MM.1S (cell line): ENCODE results near the gene TPD52L2.
A peak's percentile ranks its signal among the peaks of the same experiment; 100 is the strongest.

Source experiments
- DNase-seq: peaks from one replicate; pipeline ENCODE4 v3.0.0-alpha.2; 2015
- H2AFZ ChIP-seq: fragments of 300-600 bp; sonication (generic); 2 replicates; pipeline ENCODE4 v1.6.0; 2016; ENCODE audit warnings: antibody characterized with exemption, low read length
- H3F3A ChIP-seq: fragments of 300-600 bp; sonication (generic); 2 replicates; pipeline ENCODE4 v1.6.1; 2016; ENCODE audit warnings: mild to moderate bottlenecking, antibody characterized with exemption, low read length, moderate library complexity, mixed read lengths; ENCODE audit not compliant: insufficient read depth
- H3K27ac ChIP-seq: fragments of 300-600 bp; sonication (generic); 2 replicates; pipeline ENCODE4 v1.5.1; 2016; ENCODE audit warnings: mild to moderate bottlenecking, low read length
- H3K27me3 ChIP-seq: fragments of 300-600 bp; sonication (generic); replicated peaks from 2 replicates; pipeline ENCODE4 v1.6.0; 2016; ENCODE audit warnings: low read length; ENCODE audit not compliant: insufficient read depth
- H3K36me3 ChIP-seq: fragments of 300-600 bp; sonication (generic); replicated peaks from 2 replicates; pipeline ENCODE4 v1.6.1; 2016; ENCODE audit warnings: mild to moderate bottlenecking, low read length, mixed read lengths; ENCODE audit not compliant: insufficient read depth
- H3K4me1 ChIP-seq: fragments of 300-600 bp; sonication (generic); 2 replicates; pipeline ENCODE4 v1.6.1; 2016; ENCODE audit warnings: low read length, mixed read lengths
- H3K4me2 ChIP-seq: fragments of 300-600 bp; sonication (generic); 2 replicates; pipeline ENCODE4 v1.6.0; 2016; ENCODE audit warnings: low read depth, low read length
- H3K4me3 ChIP-seq: fragments of 300-600 bp; sonication (generic); 2 replicates; pipeline ENCODE4 v1.5.1; 2016; ENCODE audit warnings: low read length, mixed read lengths
- H3K79me2 ChIP-seq: fragments of 300-600 bp; sonication (generic); 2 replicates; pipeline ENCODE4 v1.6.1; 2016; ENCODE audit warnings: mixed run types, low read length, mixed read lengths
- H3K9ac ChIP-seq: fragments of 300-600 bp; sonication (generic); 2 replicates; pipeline ENCODE4 v1.6.1; 2016; ENCODE audit warnings: low read length, mixed read lengths
- H3K9me2 ChIP-seq: fragments of 300-600 bp; sonication (generic); replicated peaks from 2 replicates; pipeline ENCODE4 v1.6.1; 2016; ENCODE audit warnings: mild to moderate bottlenecking, low read length, mixed read lengths; ENCODE audit not compliant: insufficient read depth
- H3K9me3 ChIP-seq: fragments of 300-600 bp; sonication (generic); replicated peaks from 2 replicates; pipeline ENCODE4 v1.6.1; 2016; ENCODE audit warnings: mild to moderate bottlenecking, low read length, mixed read lengths; ENCODE audit not compliant: insufficient read depth
- H4K20me1 ChIP-seq: fragments of 300-600 bp; sonication (generic); 2 replicates; pipeline ENCODE4 v1.6.1; 2016; ENCODE audit warnings: mild to moderate bottlenecking, low read length, moderate library complexity, mixed read lengths; ENCODE audit not compliant: insufficient read depth
- CTCF ChIP-seq: fragments of 300-600 bp; sonication (generic); IDR thresholded peaks from 2 replicates; pipeline ENCODE4 v1.5.1; 2016; ENCODE audit warnings: antibody characterized with exemption, low read length, mixed read lengths
- EZH2 ChIP-seq: fragments of 300-600 bp; sonication (generic); optimal IDR thresholded peaks from 2 replicates; pipeline ENCODE3; 2017; ENCODE audit warnings: low read depth, mild to moderate bottlenecking, antibody characterized with exemption, low read length, mixed read lengths
- EZH2phosphoT487 ChIP-seq: fragments of 300-600 bp; sonication (generic); IDR thresholded peaks from 2 replicates; pipeline ENCODE4 v1.6.1; 2018; ENCODE audit warnings: antibody characterized with exemption, low read length

TPD52L2 gene

GRCh38 chr20:63861981-63862901 is 2.8 kb upstream of the TPD52L2 start:
- Histone ChIP-seq H3K9me3 (no peaks in the 10 kb centered on the region), H3F3A (peaks cover 20% of the 10 kb centered on the region; the same call in 1 of the 2 replicates), H3K4me2 (no peak overlapping the region), H3K27ac (no peak overlapping the region), H4K20me1 (no peaks in the 10 kb centered on the region), H2AFZ (no peak overlapping the region), H3K9me2 (no peaks in the 10 kb centered on the region), H3K36me3 (no peaks in the 10 kb centered on the region), H3K4me3 (no peak overlapping the region), H3K4me1 (peaks cover 8% of the 10 kb centered on the region), H3K9ac (no peak overlapping the region), H3K27me3 (peaks cover 14% of the 10 kb centered on the region; the same call in 1 of the 2 replicates), H3K79me2 (peaks cover 30% of the 10 kb centered on the region)
- TF ChIP-seq EZH2 (no peak), EZH2phosphoT487 (no peak), CTCF (no peak)
- no peak for DNase-seq

GRCh38 chr20:63863021-63863797 is 1.9 kb upstream of the TPD52L2 start:
- Histone ChIP-seq H3K27me3 (peaks cover 9% of the 10 kb centered on the region; the same call in 1 of the 2 replicates), H3K4me3 (peak overlapping the region; percentile 92), H3F3A (peaks cover 20% of the 10 kb centered on the region; the same call in 1 of the 2 replicates), H3K4me2 (peak overlapping the region; percentile 96), H4K20me1 (no peaks in the 10 kb centered on the region), H3K27ac (peak overlapping the region; percentile 70), H3K4me1 (peaks cover 8% of the 10 kb centered on the region), H3K36me3 (no peaks in the 10 kb centered on the region), H3K9me2 (no peaks in the 10 kb centered on the region), H3K79me2 (peaks cover 39% of the 10 kb centered on the region), H3K9me3 (no peaks in the 10 kb centered on the region), H3K9ac (peak overlapping the region; percentile 63), H2AFZ (peak overlapping the region; percentile 59)
- no peak for TF ChIP-seq EZH2phosphoT487
- TF ChIP-seq CTCF: no peak
- no peak for TF ChIP-seq EZH2
- DNase-seq: no peak

GRCh38 chr20:63863798-63864544 is 1.1 kb upstream of the TPD52L2 start:
- H3K27ac ChIP-seq: peak overlapping the region; percentile 70

More at GRCh38 chr20:63863798-63864544, 1.1 kb upstream of the TPD52L2 start:
- H4K20me1 ChIP-seq: no peaks in the 10 kb centered on the region
- H3K9me2 ChIP-seq: no peaks in the 10 kb centered on the region
- H3F3A ChIP-seq: peaks cover 20% of the 10 kb centered on the region; the same call in 1 of the 2 replicates
- peaks cover 8% of the 10 kb centered on the region for H3K4me1 ChIP-seq
- peak overlapping the region; percentile 59 for H2AFZ ChIP-seq
- TF ChIP-seq CTCF: peak; percentile 75
- no peak for TF ChIP-seq EZH2phosphoT487
- H3K9me3 ChIP-seq: no peaks in the 10 kb centered on the region
- DNase-seq: peak; percentile 90
- 0 out of 2 replicates have a peak, but pooled peaks cover 2% of the 10 kb centered on the region for H3K36me3 ChIP-seq
- peak overlapping the region; percentile 96 for H3K4me2 ChIP-seq
- H3K79me2 ChIP-seq: peaks cover 47% of the 10 kb centered on the region
- peak overlapping the region; percentile 92 for H3K4me3 ChIP-seq
- peak overlapping the region; percentile 63 for H3K9ac ChIP-seq
- 0 out of 2 replicates have a peak, but pooled peaks cover 2% of the 10 kb centered on the region for H3K27me3 ChIP-seq
